MM.1S (cell line): ENCODE results near the gene PSMG3.

Experiments
- DNase-seq: peaks from one replicate; pipeline ENCODE4 v3.0.0-alpha.2; 2015
- H2AFZ ChIP-seq: fragments of 300-600 bp; sonication (generic); 2 replicates; pipeline ENCODE4 v1.6.0; 2016; ENCODE audit warnings: antibody characterized with exemption, low read length
- H3F3A ChIP-seq: fragments of 300-600 bp; sonication (generic); 2 replicates; pipeline ENCODE4 v1.6.1; 2016; ENCODE audit warnings: mild to moderate bottlenecking, antibody characterized with exemption, low read length, moderate library complexity, mixed read lengths; ENCODE audit not compliant: insufficient read depth
- H3K27ac ChIP-seq: fragments of 300-600 bp; sonication (generic); 2 replicates; pipeline ENCODE4 v1.5.1; 2016; ENCODE audit warnings: mild to moderate bottlenecking, low read length
- H3K27me3 ChIP-seq: fragments of 300-600 bp; sonication (generic); replicated peaks from 2 replicates; pipeline ENCODE4 v1.6.0; 2016; ENCODE audit warnings: low read length; ENCODE audit not compliant: insufficient read depth
- H3K36me3 ChIP-seq: fragments of 300-600 bp; sonication (generic); replicated peaks from 2 replicates; pipeline ENCODE4 v1.6.1; 2016; ENCODE audit warnings: mild to moderate bottlenecking, low read length, mixed read lengths; ENCODE audit not compliant: insufficient read depth
- H3K4me1 ChIP-seq: fragments of 300-600 bp; sonication (generic); 2 replicates; pipeline ENCODE4 v1.6.1; 2016; ENCODE audit warnings: low read length, mixed read lengths
- H3K4me2 ChIP-seq: fragments of 300-600 bp; sonication (generic); 2 replicates; pipeline ENCODE4 v1.6.0; 2016; ENCODE audit warnings: low read depth, low read length
- H3K4me3 ChIP-seq: fragments of 300-600 bp; sonication (generic); 2 replicates; pipeline ENCODE4 v1.5.1; 2016; ENCODE audit warnings: low read length, mixed read lengths
- H3K79me2 ChIP-seq: fragments of 300-600 bp; sonication (generic); 2 replicates; pipeline ENCODE4 v1.6.1; 2016; ENCODE audit warnings: mixed run types, low read length, mixed read lengths
- H3K9ac ChIP-seq: fragments of 300-600 bp; sonication (generic); 2 replicates; pipeline ENCODE4 v1.6.1; 2016; ENCODE audit warnings: low read length, mixed read lengths
- H3K9me2 ChIP-seq: fragments of 300-600 bp; sonication (generic); replicated peaks from 2 replicates; pipeline ENCODE4 v1.6.1; 2016; ENCODE audit warnings: mild to moderate bottlenecking, low read length, mixed read lengths; ENCODE audit not compliant: insufficient read depth
- H3K9me3 ChIP-seq: fragments of 300-600 bp; sonication (generic); replicated peaks from 2 replicates; pipeline ENCODE4 v1.6.1; 2016; ENCODE audit warnings: mild to moderate bottlenecking, low read length, mixed read lengths; ENCODE audit not compliant: insufficient read depth
- H4K20me1 ChIP-seq: fragments of 300-600 bp; sonication (generic); 2 replicates; pipeline ENCODE4 v1.6.1; 2016; ENCODE audit warnings: mild to moderate bottlenecking, low read length, moderate library complexity, mixed read lengths; ENCODE audit not compliant: insufficient read depth
- CTCF ChIP-seq: fragments of 300-600 bp; sonication (generic); IDR thresholded peaks from 2 replicates; pipeline ENCODE4 v1.5.1; 2016; ENCODE audit warnings: antibody characterized with exemption, low read length, mixed read lengths
- EZH2 ChIP-seq: fragments of 300-600 bp; sonication (generic); optimal IDR thresholded peaks from 2 replicates; pipeline ENCODE3; 2017; ENCODE audit warnings: low read depth, mild to moderate bottlenecking, antibody characterized with exemption, low read length, mixed read lengths
- EZH2phosphoT487 ChIP-seq: fragments of 300-600 bp; sonication (generic); IDR thresholded peaks from 2 replicates; pipeline ENCODE4 v1.6.1; 2018; ENCODE audit warnings: antibody characterized with exemption, low read length

PSMG3 gene

GRCh38 chr7:1553512-1554210, 16.2 kb downstream of the PSMG3 start:
- peaks cover 51% of the 10 kb centered on the region for H3K27me3 ChIP-seq
- no peaks in the 10 kb centered on the region for H3K79me2 ChIP-seq
- H3K9me2 ChIP-seq, result no peaks in the 10 kb centered on the region
- no peak overlapping the region for H3K4me2 ChIP-seq
- TF ChIP-seq EZH2phosphoT487 (no peak), CTCF (no peak), EZH2 (no peak)
- H3K9ac ChIP-seq, result no peak overlapping the region
- H3F3A ChIP-seq, result no peaks in the 10 kb centered on the region
- no peak overlapping the region for H2AFZ ChIP-seq
- H3K27ac ChIP-seq, result no peak overlapping the region
- H3K36me3 ChIP-seq, result no peaks in the 10 kb centered on the region
- no peak overlapping the region for H3K4me3 ChIP-seq
- H3K4me1 ChIP-seq, result peaks cover 11% of the 10 kb centered on the region
- no peak for DNase-seq
- no peaks in the 10 kb centered on the region for H4K20me1 ChIP-seq
- H3K9me3 ChIP-seq, result no peaks in the 10 kb centered on the region

GRCh38 chr7:1552200-1552599, 17.6 kb downstream of the PSMG3 start:
- H3K79me2 ChIP-seq, result no peaks in the 10 kb centered on the region
- H3F3A ChIP-seq, result no peaks in the 10 kb centered on the region
- H3K36me3 ChIP-seq, result no peaks in the 10 kb centered on the region
- peaks cover 42% of the 10 kb centered on the region for H3K27me3 ChIP-seq
- H2AFZ ChIP-seq, result no peak overlapping the region
- no peaks in the 10 kb centered on the region for H3K9me2 ChIP-seq
- no peak overlapping the region for H3K4me2 ChIP-seq
- no peak for DNase-seq
- no peak overlapping the region for H3K4me3 ChIP-seq
- H3K9ac ChIP-seq, result no peak overlapping the region
- no peaks in the 10 kb centered on the region for H3K9me3 ChIP-seq
- H3K27ac ChIP-seq, result no peak overlapping the region
- peaks cover 11% of the 10 kb centered on the region for H3K4me1 ChIP-seq
- no peaks in the 10 kb centered on the region for H4K20me1 ChIP-seq
- TF ChIP-seq EZH2phosphoT487 (no peak), CTCF (no peak), EZH2 (no peak)

- H3K36me3 ChIP-seq, result no peaks in the 10 kb centered on the region
- H3K79me2 ChIP-seq, result no peaks in the 10 kb centered on the region
- no peaks in the 10 kb centered on the region for H3K9me2 ChIP-seq
- no peaks in the 10 kb centered on the region for H3F3A ChIP-seq
- no peak overlapping the region for H2AFZ ChIP-seq
- no peak overlapping the region for H3K27ac ChIP-seq
- no peak for TF ChIP-seq EZH2phosphoT487
- no peak for TF ChIP-seq EZH2
- TF ChIP-seq CTCF, result no peak
- peaks cover 42% of the 10 kb centered on the region for H3K27me3 ChIP-seq
- no peaks in the 10 kb centered on the region for H4K20me1 ChIP-seq
- no peak overlapping the region for H3K4me2 ChIP-seq
- no peak for DNase-seq
- no peak overlapping the region for H3K4me3 ChIP-seq
- no peak overlapping the region for H3K9ac ChIP-seq
- H3K4me1 ChIP-seq, result peaks cover 2% of the 10 kb centered on the region
- H3K9me3 ChIP-seq, result no peaks in the 10 kb centered on the region
Measured at GRCh38 chr7:1550846-1551155, 19.0 kb downstream of the PSMG3 start.
